Endodermal cell (in vitro differentiated cells): ENCODE measurements around the gene SKIC3. TPM values are rescaled to one million over a fixed set of nuclear protein-coding genes. Genes with fewer than 3 reads are reported as not detected.

ENCODE experiments used
- DNase-seq: peaks from one replicate; pipeline ENCODE4 v3.0.0-alpha.2; 2017
- H3K27ac ChIP-seq: 2 replicates; pipeline ENCODE4 v1.5.1; 2013; ENCODE audit warnings: mild to moderate bottlenecking, low read depth, low read length, moderate library complexity
- H3K27me3 ChIP-seq: 2 replicates; pipeline ENCODE4 v1.6.1; 2013; ENCODE audit warnings: mild to moderate bottlenecking, low read length, moderate library complexity; ENCODE audit not compliant: insufficient read depth, control insufficient read depth, poor library complexity, severe bottlenecking
- H3K36me3 ChIP-seq: 2 replicates; pipeline ENCODE4 v1.7.0; 2013; ENCODE audit warnings: mild to moderate bottlenecking, low read length, moderate library complexity; ENCODE audit not compliant: control insufficient read depth, insufficient read depth
- H3K4me1 ChIP-seq: one replicate; pipeline ENCODE4 v1.7.0; 2013; ENCODE audit warnings: low read length; ENCODE audit not compliant: control insufficient read depth, insufficient read depth
- H3K4me3 ChIP-seq: 2 replicates; pipeline ENCODE4 v1.5.1; 2013; ENCODE audit warnings: mild to moderate bottlenecking, low read length, moderate library complexity
- H3K9ac ChIP-seq: 2 replicates; pipeline ENCODE4 v1.6.1; 2013; ENCODE audit warnings: mild to moderate bottlenecking, low read length, moderate library complexity; ENCODE audit not compliant: poor library complexity, severe bottlenecking; ENCODE audit errors: extremely low read depth
- H3K9me3 ChIP-seq: 2 replicates; pipeline ENCODE4 v1.6.1; 2013; ENCODE audit warnings: mild to moderate bottlenecking, low read length, moderate library complexity; ENCODE audit not compliant: control insufficient read depth
- H3K27ac Mint-ChIP-seq: 2 replicates; pipeline ENCODE4 v1.8.0; 2020; ENCODE audit warnings: mixed read lengths
- H3K27me3 Mint-ChIP-seq: 2 replicates; pipeline ENCODE4 v1.8.0; 2021; ENCODE audit warnings: mild to moderate bottlenecking, mixed read lengths; ENCODE audit not compliant: insufficient read depth
- H3K36me3 Mint-ChIP-seq: 2 replicates; pipeline ENCODE4 v1.8.0; 2020; ENCODE audit warnings: low read depth, mixed read lengths
- H3K4me1 Mint-ChIP-seq: 2 replicates; pipeline ENCODE4 v1.8.0; 2020; ENCODE audit warnings: mixed read lengths
- H3K4me3 Mint-ChIP-seq: 2 replicates; pipeline ENCODE4 v1.8.0; 2020; ENCODE audit warnings: mild to moderate bottlenecking, moderate library complexity, mixed read lengths
- H3K9me3 Mint-ChIP-seq: 2 replicates; pipeline ENCODE4 v1.8.0; 2020; ENCODE audit warnings: mild to moderate bottlenecking, mixed read lengths
- WGBS, 2 experiments: methylation state at CpG; one replicate each; pipeline versions ENCODE4 v1.1.5 to v1.1.7; 2013; ENCODE audit warnings: missing lambda C conversion rate in 2 of 2, mixed read lengths in 1 of 2; ENCODE audit not compliant: insufficient coverage in 1 of 2, insufficient read length in 1 of 2; 5-methylcytosine and 5-hydroxymethylcytosine counted together
- total RNA-seq, 2 donors: library from RNA; stranded (reverse); fragmentation: NEBNext Ultra II Directional in 1 of 2; extraction: Animal tissue kit (Norgen Biotek cat#: 25700) in 1 of 2; gene quantifications; 2 replicates in 1 of 2; 3 replicates in 1 of 2; pipeline ENCODE4 v1.2.1, GENCODE V29; 2021
- TF ChIP-seq, protein P1 (sequence below): fragments of 200-600 bp; sonication (generic); conservative IDR thresholded peaks from 2 replicates; pipeline ENCODE4 v1.5.0; 2021; ENCODE audit warnings: antibody characterized with exemption, mild to moderate bottlenecking

Gene SKIC3
- total RNA-seq, 2 donors from 2014 or later = 83.2 to 89.3 TPM

DNA sequence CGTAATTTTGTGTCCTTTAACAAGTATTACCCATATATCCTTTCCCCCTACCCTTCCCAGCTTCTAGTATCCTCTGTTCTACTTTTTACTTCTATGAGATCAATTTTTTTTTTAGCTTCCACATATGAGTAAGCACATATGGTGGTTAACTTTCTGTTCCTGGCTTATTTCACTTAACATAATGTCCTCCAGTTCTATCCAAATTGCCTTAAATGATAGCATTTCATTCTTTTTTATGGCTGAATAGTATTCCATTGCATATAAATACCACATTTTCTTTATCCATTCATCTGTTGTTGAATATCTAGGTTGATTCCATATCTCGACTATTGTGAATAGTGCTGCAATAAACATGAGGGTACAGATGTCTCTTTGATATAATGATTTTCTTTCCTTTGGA lies 36.4 kb downstream of the SKIC3 start:
- H3K4me3 Mint-ChIP-seq = no peak overlapping the region
- no peak overlapping the region for H3K27ac ChIP-seq
- TF ChIP-seq, protein P1, sequence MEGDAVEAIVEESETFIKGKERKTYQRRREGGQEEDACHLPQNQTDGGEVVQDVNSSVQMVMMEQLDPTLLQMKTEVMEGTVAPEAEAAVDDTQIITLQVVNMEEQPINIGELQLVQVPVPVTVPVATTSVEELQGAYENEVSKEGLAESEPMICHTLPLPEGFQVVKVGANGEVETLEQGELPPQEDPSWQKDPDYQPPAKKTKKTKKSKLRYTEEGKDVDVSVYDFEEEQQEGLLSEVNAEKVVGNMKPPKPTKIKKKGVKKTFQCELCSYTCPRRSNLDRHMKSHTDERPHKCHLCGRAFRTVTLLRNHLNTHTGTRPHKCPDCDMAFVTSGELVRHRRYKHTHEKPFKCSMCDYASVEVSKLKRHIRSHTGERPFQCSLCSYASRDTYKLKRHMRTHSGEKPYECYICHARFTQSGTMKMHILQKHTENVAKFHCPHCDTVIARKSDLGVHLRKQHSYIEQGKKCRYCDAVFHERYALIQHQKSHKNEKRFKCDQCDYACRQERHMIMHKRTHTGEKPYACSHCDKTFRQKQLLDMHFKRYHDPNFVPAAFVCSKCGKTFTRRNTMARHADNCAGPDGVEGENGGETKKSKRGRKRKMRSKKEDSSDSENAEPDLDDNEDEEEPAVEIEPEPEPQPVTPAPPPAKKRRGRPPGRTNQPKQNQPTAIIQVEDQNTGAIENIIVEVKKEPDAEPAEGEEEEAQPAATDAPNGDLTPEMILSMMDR = no peak
- no peak overlapping the region for H3K9ac ChIP-seq
- peaks cover 60% of the 10 kb centered on the region for H3K36me3 Mint-ChIP-seq
- WGBS, 2 experiments = 89 to 100% methylated on average over 1 to 2 of the region's 2 CpGs
- H3K36me3 ChIP-seq = peaks cover 90% of the 10 kb centered on the region
- H3K27ac Mint-ChIP-seq = no peak overlapping the region
- peaks cover 1% of the 10 kb centered on the region for H3K4me1 Mint-ChIP-seq
- H3K9me3 ChIP-seq = no peaks in the 10 kb centered on the region
- no peaks in the 10 kb centered on the region for H3K4me1 ChIP-seq
- H3K4me3 ChIP-seq = no peak overlapping the region
- H3K27me3 Mint-ChIP-seq = no peaks in the 10 kb centered on the region
- DNase-seq = no peak
- no peaks in the 10 kb centered on the region for H3K9me3 Mint-ChIP-seq
- H3K27me3 ChIP-seq = no peaks in the 10 kb centered on the region

GRCh38 chr5:95511606-95512005 lies 43.2 kb downstream of the SKIC3 start:
- H3K4me1 Mint-ChIP-seq = peaks cover 13% of the 10 kb centered on the region
- Histone ChIP-seq H3K27me3 (no peaks in the 10 kb centered on the region), H3K36me3 (peaks cover 82% of the 10 kb centered on the region), H3K9me3 (no peaks in the 10 kb centered on the region), H3K4me3 (no peak overlapping the region), H3K27ac (no peak overlapping the region), H3K4me1 (no peaks in the 10 kb centered on the region), H3K9ac (no peak overlapping the region)
- no peak for DNase-seq
- TF ChIP-seq, protein P1 = no peak
- no peaks in the 10 kb centered on the region for H3K9me3 Mint-ChIP-seq
- peaks cover 63% of the 10 kb centered on the region for H3K36me3 Mint-ChIP-seq
- H3K27me3 Mint-ChIP-seq = no peaks in the 10 kb centered on the region
- H3K4me3 Mint-ChIP-seq = no peak overlapping the region
- WGBS, 2 experiments = 100% methylated on average over 1 of the region's 1 CpG; no CpG with 5 or more reads in 1 of the 2 experiments
- no peak overlapping the region for H3K27ac Mint-ChIP-seq

GRCh38 chr5:95508550-95508949 lies 46.2 kb downstream of the SKIC3 start:
- no CpG with 5 or more reads among the region's 1 CpG for WGBS, 2 experiments
- Mint-ChIP-seq H3K36me3 (peaks cover 50% of the 10 kb centered on the region), H3K27me3 (no peaks in the 10 kb centered on the region), H3K4me1 (peaks cover 13% of the 10 kb centered on the region), H3K9me3 (no peaks in the 10 kb centered on the region), H3K4me3 (no peak overlapping the region), H3K27ac (peak overlapping the region; percentile 3)
- no peaks in the 10 kb centered on the region for H3K4me1 ChIP-seq
- H3K9ac ChIP-seq = no peak overlapping the region
- no peak overlapping the region for H3K4me3 ChIP-seq
- no peak for DNase-seq
- peaks cover 69% of the 10 kb centered on the region for H3K36me3 ChIP-seq
- H3K27ac ChIP-seq = no peak overlapping the region
- no peaks in the 10 kb centered on the region for H3K9me3 ChIP-seq
- H3K27me3 ChIP-seq = no peaks in the 10 kb centered on the region
- TF ChIP-seq, protein P1 = no peak

Other genes with a start within 250 kb of the SKIC3 start
- gene FAM81B, start 163.6 kb downstream of the SKIC3 start, total RNA-seq = not detected
- gene ARSK, start 124 bp upstream of the SKIC3 start, total RNA-seq = 10 to 100 TPM; 11.7 to 13.5 TPM
- gene GPR150, start 65.1 kb upstream of the SKIC3 start, total RNA-seq = under 1 TPM; 0.13 to 0.22 TPM
- gene RFESD, start 91.8 kb upstream of the SKIC3 start, total RNA-seq = 10 to 100 TPM in 1 of 2 donors, 1 to 10 TPM in 1; 7.1 to 13.7 TPM
- 1 to 10 TPM in 1 of 2 donors, under 1 TPM in 1; 0.70 to 2.0 TPM for gene SPATA9, start 128.0 kb upstream of the SKIC3 start, total RNA-seq
- 100 to 1,000 TPM; 432 to 444 TPM for gene RHOBTB3, start 176.4 kb upstream of the SKIC3 start, total RNA-seq